ENCODE results near the gene LBHD2.

The LBHD2 gene

DNA sequence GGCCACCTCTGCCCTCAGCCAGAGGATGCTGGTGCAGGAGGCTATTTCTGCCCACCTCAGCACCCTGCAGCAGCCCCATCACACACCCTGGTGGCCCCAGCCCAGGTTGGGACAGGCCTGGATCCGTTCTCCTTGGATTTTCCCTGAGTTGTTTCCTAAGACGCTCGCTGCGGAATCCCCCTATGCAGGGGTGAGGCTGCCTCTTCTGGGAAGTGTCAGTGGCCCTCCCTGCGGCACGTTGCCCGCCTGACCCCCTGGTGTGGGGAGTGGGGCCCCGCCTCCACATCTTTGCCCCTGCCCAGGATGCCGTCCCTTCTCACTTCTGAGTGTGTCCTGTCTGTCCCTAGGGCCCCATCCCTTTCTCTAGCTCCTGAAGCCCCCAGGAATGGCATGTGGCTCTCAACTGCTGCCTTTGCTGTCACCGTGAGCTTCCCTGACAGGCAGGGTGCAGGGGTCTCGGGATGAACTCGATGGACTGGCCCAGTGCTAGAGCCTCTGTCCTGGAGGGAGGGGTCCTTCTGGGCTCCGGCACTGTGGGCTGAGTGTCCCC is 9.9 kb downstream of the LBHD2 start:
- H3K4me3 ChIP-seq (ENCODE audit: low read depth, low read length), result no peak overlapping the region
- TF ChIP-seq, protein P1, sequence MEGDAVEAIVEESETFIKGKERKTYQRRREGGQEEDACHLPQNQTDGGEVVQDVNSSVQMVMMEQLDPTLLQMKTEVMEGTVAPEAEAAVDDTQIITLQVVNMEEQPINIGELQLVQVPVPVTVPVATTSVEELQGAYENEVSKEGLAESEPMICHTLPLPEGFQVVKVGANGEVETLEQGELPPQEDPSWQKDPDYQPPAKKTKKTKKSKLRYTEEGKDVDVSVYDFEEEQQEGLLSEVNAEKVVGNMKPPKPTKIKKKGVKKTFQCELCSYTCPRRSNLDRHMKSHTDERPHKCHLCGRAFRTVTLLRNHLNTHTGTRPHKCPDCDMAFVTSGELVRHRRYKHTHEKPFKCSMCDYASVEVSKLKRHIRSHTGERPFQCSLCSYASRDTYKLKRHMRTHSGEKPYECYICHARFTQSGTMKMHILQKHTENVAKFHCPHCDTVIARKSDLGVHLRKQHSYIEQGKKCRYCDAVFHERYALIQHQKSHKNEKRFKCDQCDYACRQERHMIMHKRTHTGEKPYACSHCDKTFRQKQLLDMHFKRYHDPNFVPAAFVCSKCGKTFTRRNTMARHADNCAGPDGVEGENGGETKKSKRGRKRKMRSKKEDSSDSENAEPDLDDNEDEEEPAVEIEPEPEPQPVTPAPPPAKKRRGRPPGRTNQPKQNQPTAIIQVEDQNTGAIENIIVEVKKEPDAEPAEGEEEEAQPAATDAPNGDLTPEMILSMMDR (IDR thresholded peaks at IDR 0.05; ENCODE audit: low read depth, low read length), result no peak

DNA sequence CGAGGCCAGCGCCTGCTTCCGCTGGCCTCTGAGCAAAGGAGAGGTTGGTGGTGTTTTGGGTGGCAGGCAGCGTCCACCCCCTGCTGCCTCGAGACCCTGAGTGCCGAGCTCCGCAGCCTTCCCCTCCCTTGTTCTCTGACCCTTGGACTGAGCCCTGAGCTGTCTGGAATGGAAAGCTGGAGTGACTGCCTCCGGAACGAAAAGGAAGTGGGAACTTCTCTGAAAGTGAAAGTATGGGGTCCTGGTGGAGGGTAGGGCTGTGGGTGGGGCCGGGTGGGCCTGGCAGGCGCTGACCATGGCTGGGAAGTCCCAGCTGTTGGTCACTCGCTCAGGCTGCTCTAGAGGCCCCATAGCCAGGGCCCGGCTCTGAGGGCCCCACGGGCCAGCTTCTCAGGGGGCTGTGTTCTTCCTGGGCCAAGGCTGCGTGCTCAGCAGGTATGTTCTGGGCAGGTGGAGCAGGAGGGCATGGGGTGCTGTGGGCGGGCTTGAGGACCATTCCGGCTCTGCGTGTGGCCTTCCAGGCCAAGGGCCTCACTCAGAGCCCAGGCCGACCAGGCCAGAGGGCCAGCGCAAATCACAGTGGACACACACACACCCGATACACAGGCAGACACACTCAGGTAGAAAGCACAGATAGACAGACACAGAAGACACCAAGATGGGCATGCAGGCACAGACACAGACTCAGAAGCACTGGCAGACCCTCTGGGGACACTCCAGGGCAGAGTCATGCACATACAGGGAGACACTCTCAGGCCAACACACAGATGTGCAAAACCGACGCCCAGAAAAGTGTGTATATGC is 10.6 kb downstream of the LBHD2 start, which contains the start of gene EXOC3L4:
TSS of gene EXOC3L4 (plus strand) at position 320 of the 804 bp plus-strand sequence. CDS start 5,495 bp downstream, outside the sequence.
- no peak within 1 kb of the TSS for H3K4me3 ChIP-seq (ENCODE audit: low read depth, low read length)
- TF ChIP-seq, protein P1 (IDR thresholded peaks at IDR 0.05; ENCODE audit: low read depth, low read length), result no peak

DNA sequence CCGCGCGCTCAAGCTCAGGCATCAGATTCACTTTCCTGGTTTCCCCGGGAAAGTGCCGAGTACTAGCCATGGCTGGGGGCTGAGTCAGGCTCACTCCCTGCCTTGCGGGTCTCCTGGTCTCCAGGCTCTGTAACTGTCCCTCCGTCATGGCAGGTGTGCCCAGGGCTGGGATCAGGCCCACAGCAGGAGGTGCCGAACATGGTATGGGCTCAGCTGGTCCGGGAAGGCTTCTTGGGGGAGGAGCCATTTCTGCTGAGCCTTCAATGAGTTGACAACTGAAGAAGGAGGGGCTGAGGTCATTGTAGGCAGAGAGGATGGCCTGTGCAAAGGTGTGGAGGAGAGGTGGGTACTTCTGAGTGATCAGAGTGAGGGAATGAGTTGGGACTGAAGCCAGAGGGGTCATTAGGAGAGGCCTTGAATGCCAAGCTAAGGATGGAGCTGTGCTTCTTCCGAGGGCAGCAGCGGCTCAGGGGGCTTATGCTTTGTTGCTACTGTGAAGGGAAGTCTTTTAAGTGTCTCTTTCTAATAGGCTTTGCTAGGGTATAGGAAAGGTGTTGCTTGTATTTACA is 11.3 kb downstream of the LBHD2 start:
- TF ChIP-seq, protein P1 (IDR thresholded peaks at IDR 0.05; ENCODE audit: low read depth, low read length), result no peak
- no peak overlapping the region for H3K4me3 ChIP-seq (ENCODE audit: low read depth, low read length)

DNA sequence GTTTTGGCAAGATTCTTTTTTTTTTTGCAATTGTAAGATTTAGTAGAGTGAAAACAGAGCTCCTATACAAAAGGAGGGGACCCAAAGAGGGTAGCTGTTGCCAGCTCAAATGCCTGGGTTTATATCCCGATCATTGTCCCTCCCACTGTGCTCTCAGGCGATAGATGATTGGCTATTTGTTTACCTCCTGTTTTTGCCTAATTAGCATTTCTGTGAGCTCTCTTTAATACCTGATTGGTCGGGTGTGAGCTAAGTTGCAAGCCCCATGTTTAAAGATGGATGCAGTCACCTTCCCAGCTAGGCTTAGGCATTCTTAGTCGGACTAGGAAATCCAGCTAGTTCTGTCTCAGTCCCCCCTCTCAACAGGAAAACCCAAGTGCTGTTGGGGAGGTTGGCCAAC is 12.4 kb downstream of the LBHD2 start:
- H3K4me3 ChIP-seq (ENCODE audit: low read depth, low read length), result no peak overlapping the region
- TF ChIP-seq, protein P1 (IDR thresholded peaks at IDR 0.05; ENCODE audit: low read depth, low read length), result no peak

DNA sequence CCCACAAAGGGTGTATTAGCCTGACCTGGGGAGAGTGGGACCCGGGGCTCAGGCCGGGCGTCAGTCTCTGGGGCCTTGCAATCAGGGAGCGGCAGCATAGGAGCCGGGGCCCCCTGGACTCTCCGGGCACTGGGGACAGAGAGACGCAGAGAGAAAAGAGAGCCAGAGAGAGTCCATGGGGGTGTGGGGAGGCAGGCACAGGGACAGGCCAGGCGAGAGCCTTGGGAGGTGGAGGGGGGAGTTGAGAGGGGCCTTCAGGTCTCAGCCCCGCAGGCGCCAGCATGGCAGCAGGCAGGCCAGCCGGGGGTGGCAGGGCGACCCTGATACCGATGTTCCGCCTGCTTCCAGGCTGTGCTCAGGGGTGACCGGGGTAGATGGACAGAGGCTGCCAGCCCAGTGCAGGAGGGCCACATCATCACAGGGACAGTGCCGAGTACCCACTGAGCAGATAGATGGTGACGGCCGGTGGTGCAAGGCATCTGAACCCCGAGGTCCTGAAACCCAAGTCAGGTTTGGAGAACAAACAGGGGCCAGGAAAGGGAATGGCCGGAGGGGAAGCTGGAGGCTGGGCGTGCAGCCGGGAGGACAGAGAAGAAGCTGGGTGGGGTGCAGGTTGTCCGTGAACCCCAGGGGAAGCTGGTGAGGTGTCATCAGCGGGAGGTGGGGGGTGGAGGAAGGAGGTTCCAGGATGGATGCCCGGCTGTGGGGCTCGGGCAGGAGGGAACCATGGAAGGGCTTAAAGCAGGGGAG is 13.4 kb downstream of the LBHD2 start:
- H3K4me3 ChIP-seq (ENCODE audit: low read depth, low read length), result no peak overlapping the region
- TF ChIP-seq, protein P1 (IDR thresholded peaks at IDR 0.05; ENCODE audit: low read depth, low read length), result no peak

DNA sequence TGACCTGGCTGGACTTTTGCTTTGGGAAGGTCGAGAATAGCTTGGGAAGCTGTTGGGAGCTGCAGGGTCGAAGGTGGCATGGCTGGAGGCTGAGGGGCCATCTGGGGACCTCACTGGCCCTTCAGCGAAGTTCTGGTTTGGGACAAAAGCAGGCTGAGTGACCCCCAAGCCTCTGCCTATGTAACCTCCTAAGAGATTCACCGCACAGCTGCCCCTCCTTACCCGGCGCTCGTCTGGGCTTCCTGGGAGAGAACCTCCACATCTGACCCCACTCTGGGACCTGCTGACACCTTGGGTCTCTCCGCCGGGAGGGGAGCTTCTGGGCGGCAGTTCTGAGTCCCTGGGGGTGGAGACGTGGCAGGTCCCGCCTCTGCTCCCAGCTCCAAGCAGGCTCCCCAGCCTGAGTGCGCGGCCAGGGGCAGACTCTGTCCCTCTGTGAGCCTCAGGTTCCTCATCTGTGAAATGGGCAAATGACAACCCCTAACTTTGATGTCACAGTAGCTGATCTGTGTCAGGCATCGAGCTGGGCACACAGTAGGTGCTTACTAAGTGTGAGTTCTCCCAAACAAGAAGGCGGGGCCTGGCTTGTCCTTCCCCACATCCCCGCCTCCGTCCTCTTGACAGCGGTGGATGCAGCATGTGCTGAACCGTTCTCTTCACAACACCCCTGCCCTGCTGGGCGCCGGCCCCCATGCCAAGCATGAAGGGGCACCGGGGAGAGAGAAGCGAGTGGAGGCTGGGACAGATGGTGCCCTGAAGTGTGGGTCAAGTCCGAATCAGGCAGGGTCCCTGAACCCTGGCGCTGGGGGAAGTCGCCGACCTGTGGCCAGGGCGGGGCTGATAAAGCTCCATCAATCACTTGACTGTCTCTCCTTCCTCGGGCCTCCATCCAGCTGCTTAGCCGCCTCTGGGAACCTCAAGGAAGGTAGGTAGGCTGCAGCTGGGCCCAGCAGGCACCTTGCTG is 14.3 kb downstream of the LBHD2 start:
- TF ChIP-seq, protein P1 (IDR thresholded peaks at IDR 0.05; ENCODE audit: low read depth, low read length), result no peak
- H3K4me3 ChIP-seq (ENCODE audit: low read depth, low read length), result no peak overlapping the region
